PC-9 (cell line): ENCODE results near the gene JARID2. TPM values are rescaled to one million over a fixed set of nuclear protein-coding genes. Genes with fewer than 3 reads are reported as not detected.

Experiments
- BruUV-seq: library from RNA; stranded (reverse); fragments of 400-500 nt; replicated peaks from 2 replicates; lab custom pipeline; 2021; lab: Mats Ljungman, UMichigan
- CTCF ChIA-PET: fragments of 300-600 bp; sonication (Branson Sonifier 250); formaldehyde crosslinking; loops from one replicate; lab custom pipeline; 2022; ENCODE audit warnings: antibody characterized with exemption; lab: Charles Lee
- POLR2A ChIA-PET: fragments of 300-600 bp; sonication (Branson Sonifier 250); formaldehyde crosslinking; loops from one replicate; lab custom pipeline; 2022; ENCODE audit warnings: antibody characterized with exemption; ENCODE audit not compliant: unreplicated experiment; lab: Charles Lee
- DNase-seq, 2 experiments: peaks; one replicate each; pipeline versions ENCODE4 v3.0.0 to v3.0.0-alpha.2; 2015 to 2022; ENCODE audit warnings: mixed read lengths in 1 of 2
- H2AFZ ChIP-seq: fragments of 200-600 bp; sonication (generic); 2 replicates; pipeline ENCODE4 v1.8.1; 2017; ENCODE audit warnings: antibody characterized with exemption
- H3F3A ChIP-seq: fragments of 200-600 bp; sonication (generic); 2 replicates; pipeline ENCODE4 v1.8.1; 2017; ENCODE audit warnings: antibody characterized with exemption, mild to moderate bottlenecking, low read depth; ENCODE audit not compliant: insufficient read depth
- H3K27ac ChIP-seq: fragments of 200-600 bp; sonication (generic); 2 replicates; pipeline ENCODE4 v1.6.1; 2016; ENCODE audit warnings: mixed run types
- H3K27me3 ChIP-seq: fragments of 200-600 bp; sonication (generic); 2 replicates; pipeline ENCODE4 v1.6.1; 2016; ENCODE audit warnings: low read depth, mixed run types; ENCODE audit not compliant: insufficient read depth
- H3K36me3 ChIP-seq: fragments of 200-600 bp; sonication (generic); 2 replicates; pipeline ENCODE4 v1.6.1; 2016; ENCODE audit warnings: low read depth, mixed run types
- H3K4me1 ChIP-seq: fragments of 200-600 bp; sonication (generic); replicated peaks from 2 replicates; pipeline ENCODE4 v1.6.1; 2016; ENCODE audit warnings: mixed run types; ENCODE audit not compliant: insufficient read depth
- H3K4me2 ChIP-seq: fragments of 200-600 bp; sonication (generic); 2 replicates; pipeline ENCODE4 v1.6.1; 2017; ENCODE audit warnings: mixed run types
- H3K4me3 ChIP-seq: fragments of 200-600 bp; sonication (generic); 2 replicates; pipeline ENCODE4 v1.6.1; 2016; ENCODE audit warnings: mixed run types
- H3K79me2 ChIP-seq: fragments of 200-600 bp; sonication (generic); 2 replicates; pipeline ENCODE4 v1.6.1; 2017; ENCODE audit warnings: low read depth, mixed run types
- H3K9me2 ChIP-seq: fragments of 200-600 bp; sonication (generic); 2 replicates; pipeline ENCODE4 v1.8.1; 2017; ENCODE audit warnings: mild to moderate bottlenecking; ENCODE audit not compliant: insufficient read depth
- H3K9me3 ChIP-seq: fragments of 200-600 bp; sonication (generic); 2 replicates; pipeline ENCODE4 v1.8.1; 2016; ENCODE audit warnings: low read depth; ENCODE audit not compliant: insufficient read depth
- H4K20me1 ChIP-seq: fragments of 200-600 bp; sonication (generic); 2 replicates; pipeline ENCODE4 v1.8.1; 2017; ENCODE audit not compliant: insufficient read depth
- EZH2 ChIP-seq: fragments of 200-600 bp; sonication (generic); IDR thresholded peaks from 2 replicates; pipeline ENCODE4 v1.8.0; 2017; ENCODE audit warnings: antibody characterized with exemption, low read depth
- intact Hi-C: fragments of 100-400 bp; cut with micrococcal nuclease; formaldehyde crosslinking; loops from one replicate; pipeline ENCODE4 v1.10.0; 2022; ENCODE audit not compliant: unreplicated experiment
- total RNA-seq: library from RNA; stranded (reverse); gene quantifications from 2 replicates; pipeline ENCODE4 v1.2.3, GENCODE V29; 2021
- TF ChIP-seq, protein P1 (sequence below): fragments of 200-600 bp; sonication (generic); conservative IDR thresholded peaks from 2 replicates; pipeline ENCODE4 v1.6.1; 2017; ENCODE audit warnings: mixed run types, antibody characterized with exemption, mild to moderate bottlenecking, moderate library complexity

JARID2 gene
- total RNA-seq, 1 experiment from 2014 or later = 35.0 TPM

DNA sequence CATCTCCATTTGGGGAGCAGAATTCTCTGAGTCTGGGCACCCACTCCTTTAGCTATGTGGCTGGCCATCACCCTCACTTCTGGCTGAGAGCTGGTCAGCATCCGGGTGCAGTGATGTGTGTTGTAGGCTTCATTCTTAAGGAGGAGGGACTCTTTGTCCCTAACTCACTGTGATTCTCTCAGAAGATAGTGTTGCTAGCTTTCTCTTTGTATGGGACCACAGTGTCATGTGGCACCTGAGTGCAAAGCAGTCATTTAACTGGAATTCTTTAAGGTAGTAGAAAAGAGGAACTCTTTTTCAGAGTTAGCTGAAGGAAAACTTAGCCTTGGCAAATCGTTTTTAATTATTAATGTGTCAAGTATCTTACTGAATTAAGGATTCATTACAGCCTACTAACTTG, 165.9 kb downstream of the JARID2 start:
- no peaks in the 10 kb centered on the region for H3K27me3 ChIP-seq
- H2AFZ ChIP-seq = no peak overlapping the region
- H3K9me2 ChIP-seq = no peaks in the 10 kb centered on the region
- H3K36me3 ChIP-seq = peaks cover 13% of the 10 kb centered on the region; the same call in 1 of the 2 replicates
- peaks cover 35% of the 10 kb centered on the region for H3K79me2 ChIP-seq
- BruUV-seq = no TSS peak
- no peak overlapping the region for H3K27ac ChIP-seq
- CTCF ChIA-PET = no interaction called here
- H3F3A ChIP-seq = peaks cover 24% of the 10 kb centered on the region; the same call in 1 of the 2 replicates
- intact Hi-C loops = no loop called here
- no peak overlapping the region for H3K4me2 ChIP-seq
- DNase-seq = no peak
- TF ChIP-seq, protein P1, sequence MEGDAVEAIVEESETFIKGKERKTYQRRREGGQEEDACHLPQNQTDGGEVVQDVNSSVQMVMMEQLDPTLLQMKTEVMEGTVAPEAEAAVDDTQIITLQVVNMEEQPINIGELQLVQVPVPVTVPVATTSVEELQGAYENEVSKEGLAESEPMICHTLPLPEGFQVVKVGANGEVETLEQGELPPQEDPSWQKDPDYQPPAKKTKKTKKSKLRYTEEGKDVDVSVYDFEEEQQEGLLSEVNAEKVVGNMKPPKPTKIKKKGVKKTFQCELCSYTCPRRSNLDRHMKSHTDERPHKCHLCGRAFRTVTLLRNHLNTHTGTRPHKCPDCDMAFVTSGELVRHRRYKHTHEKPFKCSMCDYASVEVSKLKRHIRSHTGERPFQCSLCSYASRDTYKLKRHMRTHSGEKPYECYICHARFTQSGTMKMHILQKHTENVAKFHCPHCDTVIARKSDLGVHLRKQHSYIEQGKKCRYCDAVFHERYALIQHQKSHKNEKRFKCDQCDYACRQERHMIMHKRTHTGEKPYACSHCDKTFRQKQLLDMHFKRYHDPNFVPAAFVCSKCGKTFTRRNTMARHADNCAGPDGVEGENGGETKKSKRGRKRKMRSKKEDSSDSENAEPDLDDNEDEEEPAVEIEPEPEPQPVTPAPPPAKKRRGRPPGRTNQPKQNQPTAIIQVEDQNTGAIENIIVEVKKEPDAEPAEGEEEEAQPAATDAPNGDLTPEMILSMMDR = no peak
- no peak for TF ChIP-seq EZH2
- peaks cover 5% of the 10 kb centered on the region for H4K20me1 ChIP-seq
- H3K4me3 ChIP-seq = no peak overlapping the region
- H3K9me3 ChIP-seq = no peaks in the 10 kb centered on the region
- POLR2A ChIA-PET = no interaction called here
- peaks cover 31% of the 10 kb centered on the region for H3K4me1 ChIP-seq

DNA sequence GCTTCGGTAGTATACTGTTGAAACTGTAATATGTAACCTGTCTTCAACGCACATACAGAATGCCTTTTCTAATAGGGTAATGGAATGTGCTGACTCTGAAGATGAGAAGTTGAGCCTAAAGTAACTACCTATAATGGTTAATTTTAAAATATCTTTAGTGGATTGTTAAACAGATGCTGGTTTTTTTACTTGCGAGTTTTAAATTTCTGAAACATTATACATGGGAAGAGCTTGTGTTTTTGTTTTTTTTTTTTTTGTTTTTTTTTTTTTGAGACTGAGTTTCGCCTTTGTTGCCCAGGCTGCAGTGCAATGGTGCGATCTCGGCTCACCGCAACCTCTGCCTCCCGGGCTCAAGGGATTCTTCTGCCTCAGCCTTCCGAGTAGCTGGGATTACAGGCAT, 166.9 kb downstream of the JARID2 start:
- H3K79me2 ChIP-seq = peaks cover 35% of the 10 kb centered on the region
- peaks cover 41% of the 10 kb centered on the region for H3K4me1 ChIP-seq
- H3K27ac ChIP-seq = no peak overlapping the region
- ChIA-PET CTCF (no interaction called here), POLR2A (no interaction called here)
- H3K36me3 ChIP-seq = peaks cover 16% of the 10 kb centered on the region; the same call in 1 of the 2 replicates
- H3K9me2 ChIP-seq = no peaks in the 10 kb centered on the region
- TF ChIP-seq EZH2 = no peak
- TF ChIP-seq, protein P1 = no peak
- H3K9me3 ChIP-seq = no peaks in the 10 kb centered on the region
- no peak overlapping the region for H2AFZ ChIP-seq
- no peak overlapping the region for H3K4me2 ChIP-seq
- peaks cover 5% of the 10 kb centered on the region for H4K20me1 ChIP-seq
- BruUV-seq = no TSS peak
- no peaks in the 10 kb centered on the region for H3K27me3 ChIP-seq
- peaks cover 30% of the 10 kb centered on the region; the same call in 1 of the 2 replicates for H3F3A ChIP-seq
- intact Hi-C loops = no loop called here
- DNase-seq = no peak
- H3K4me3 ChIP-seq = no peak overlapping the region

DNA sequence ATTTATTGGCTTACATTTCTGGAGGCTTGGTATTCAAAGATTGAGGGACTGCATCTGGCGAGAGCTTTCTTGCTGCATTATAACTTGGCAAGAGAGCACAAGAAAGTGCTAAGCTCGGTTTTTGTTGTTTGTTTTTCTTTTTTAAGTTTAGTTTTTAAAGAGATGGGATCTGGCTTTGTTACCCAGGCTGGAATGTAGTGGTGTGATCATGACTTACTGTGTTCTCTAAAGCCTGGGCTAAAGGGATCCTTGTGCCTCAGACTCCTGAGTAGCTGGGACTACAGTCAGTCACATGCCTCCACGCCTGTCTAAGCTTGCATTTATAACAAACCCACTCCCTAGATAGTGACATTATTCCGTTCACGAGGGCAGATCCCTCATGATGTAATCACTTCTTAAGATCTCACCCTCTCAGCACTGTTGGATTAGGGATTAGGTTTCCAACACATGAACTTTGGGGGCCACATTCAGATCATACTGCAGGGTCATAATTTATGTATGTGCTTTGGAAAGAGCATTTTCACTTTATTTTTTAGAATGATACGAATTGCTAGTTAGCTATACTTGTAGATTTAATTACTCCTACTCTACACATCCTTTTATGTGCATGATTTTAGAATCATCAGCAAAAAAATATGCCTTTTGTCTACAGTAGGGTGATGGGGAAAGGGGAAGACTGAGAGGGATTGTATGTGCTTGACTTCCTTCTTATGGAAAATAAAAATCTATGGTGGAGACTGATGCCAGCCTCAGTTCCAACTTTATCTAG, 167.8 kb downstream of the JARID2 start:
- no peaks in the 10 kb centered on the region for H3K9me2 ChIP-seq
- H3K27me3 ChIP-seq = no peaks in the 10 kb centered on the region
- H3K79me2 ChIP-seq = peaks cover 37% of the 10 kb centered on the region
- peaks cover 5% of the 10 kb centered on the region; the same call in 1 of the 2 replicates for H4K20me1 ChIP-seq
- intact Hi-C loops = no loop called here
- H3F3A ChIP-seq = peaks cover 30% of the 10 kb centered on the region; the same call in 1 of the 2 replicates
- H3K9me3 ChIP-seq = peaks cover 4% of the 10 kb centered on the region
- H3K27ac ChIP-seq = no peak overlapping the region
- H3K4me1 ChIP-seq = peaks cover 37% of the 10 kb centered on the region
- ChIA-PET POLR2A (no interaction called here), CTCF (no interaction called here)
- DNase-seq = no peak
- H3K4me3 ChIP-seq = no peak overlapping the region
- H2AFZ ChIP-seq = no peak overlapping the region
- peaks cover 20% of the 10 kb centered on the region for H3K36me3 ChIP-seq
- TF ChIP-seq, protein P1 = no peak
- no peak for TF ChIP-seq EZH2
- no peak overlapping the region for H3K4me2 ChIP-seq
- no TSS peak for BruUV-seq
